T-helper 1 cell treated with Interleukin-12 subunit alpha and Interleukin-12 subunit beta and Interleukin-4 antibody, amounts not matched to agents 30 μg/mL and 1 μg/mL, for 36 hours (primary cell): ENCODE measurements around the gene NTM.

Source experiments
- H3K27ac Mint-ChIP-seq: one replicate; pipeline ENCODE4 v1.8.0; 2021; ENCODE audit warnings: mild to moderate bottlenecking, mixed read lengths
- H3K27me3 Mint-ChIP-seq: one replicate; pipeline ENCODE4 v1.8.0; 2021; ENCODE audit warnings: low read depth, mixed read lengths
- H3K36me3 Mint-ChIP-seq: one replicate; pipeline ENCODE4 v1.8.0; 2021; ENCODE audit warnings: low read depth, mixed read lengths
- H3K4me1 Mint-ChIP-seq: one replicate; pipeline ENCODE4 v1.8.0; 2021; ENCODE audit warnings: low read depth, mixed read lengths
- H3K4me3 Mint-ChIP-seq: one replicate; pipeline ENCODE4 v1.8.0; 2021; ENCODE audit warnings: mild to moderate bottlenecking, moderate library complexity, mixed read lengths
- H3K9me3 Mint-ChIP-seq: one replicate; pipeline ENCODE4 v1.8.0; 2021; ENCODE audit warnings: mixed read lengths

The NTM gene

DNA sequence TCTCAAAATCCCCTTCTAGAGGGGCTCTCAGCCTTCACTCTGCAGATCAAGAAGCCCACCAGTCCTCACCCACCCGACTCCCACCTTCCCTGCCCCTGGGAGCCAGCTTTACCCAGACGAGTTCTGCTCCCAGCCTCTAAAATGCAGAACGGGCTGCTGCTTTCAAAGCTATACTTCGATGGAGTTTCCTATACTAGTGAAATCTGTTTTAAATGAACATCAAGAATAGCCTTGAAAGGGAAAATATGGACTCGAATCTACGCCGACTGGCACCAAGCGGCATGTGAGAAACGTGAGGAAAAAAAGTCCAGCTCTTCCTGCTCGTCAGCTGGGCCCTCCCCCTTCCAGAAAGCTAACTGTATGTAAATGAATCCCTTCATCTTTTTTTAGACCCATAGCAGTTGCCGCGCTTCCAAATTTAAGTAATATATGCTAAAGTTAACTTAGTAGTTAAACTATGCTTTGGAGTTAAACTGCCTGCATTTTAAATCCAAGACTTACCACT lies 211.7 kb downstream of the NTM start:
- Mint-ChIP-seq H3K36me3 (no peaks in the 10 kb centered on the region), H3K27me3 (no peaks in the 10 kb centered on the region), H3K27ac (no peak overlapping the region), H3K9me3 (no peaks in the 10 kb centered on the region), H3K4me1 (no peaks in the 10 kb centered on the region), H3K4me3 (no peak overlapping the region)

DNA sequence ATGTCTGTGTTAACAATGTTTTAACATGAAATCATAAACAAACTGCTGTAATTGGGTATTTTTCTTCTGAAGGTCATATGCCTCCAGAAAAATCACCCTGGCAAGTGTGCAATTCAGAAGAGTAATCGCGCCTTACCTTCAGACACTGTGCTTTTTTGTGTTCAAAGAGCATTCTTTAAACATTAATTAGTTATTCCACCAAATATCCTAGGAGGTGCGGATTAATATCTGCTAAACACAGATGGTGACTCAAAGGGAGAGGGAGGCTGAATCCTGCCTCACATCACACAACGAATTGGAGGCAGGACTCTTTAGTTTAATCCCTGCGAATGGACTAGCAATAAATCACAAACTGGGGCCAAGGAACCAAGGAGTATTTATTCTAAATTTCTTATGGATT lies 213.0 kb downstream of the NTM start:
- Mint-ChIP-seq H3K9me3 (no peaks in the 10 kb centered on the region), H3K36me3 (no peaks in the 10 kb centered on the region), H3K4me3 (no peak overlapping the region)

DNA sequence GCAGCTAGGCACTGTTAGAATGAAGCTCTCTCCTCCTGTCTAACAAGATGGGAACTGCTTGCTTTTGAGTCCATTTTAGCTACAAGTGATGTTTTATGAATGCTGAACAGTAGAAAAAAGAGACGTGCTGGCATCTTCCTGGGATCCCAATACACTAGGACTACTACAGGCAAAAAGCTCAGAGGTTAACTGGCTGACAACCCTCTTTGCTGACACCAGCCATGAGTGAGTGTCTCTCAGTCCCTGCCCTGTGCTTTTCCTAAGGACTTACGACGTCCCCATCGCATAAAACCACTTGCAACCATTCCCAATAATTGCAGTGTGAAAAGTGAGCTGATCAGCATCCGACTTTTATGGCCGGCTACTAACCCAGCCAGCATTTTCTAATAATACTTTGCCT lies 213.5 kb downstream of the NTM start:
- H3K4me1 Mint-ChIP-seq, result no peaks in the 10 kb centered on the region
- H3K9me3 Mint-ChIP-seq, result no peaks in the 10 kb centered on the region
- no peak overlapping the region for H3K4me3 Mint-ChIP-seq
- no peaks in the 10 kb centered on the region for H3K36me3 Mint-ChIP-seq
- H3K27me3 Mint-ChIP-seq, result no peaks in the 10 kb centered on the region
- H3K27ac Mint-ChIP-seq, result no peak overlapping the region

More for the DNA sequence above, 213.0 kb downstream of the NTM start:
- Mint-ChIP-seq H3K27ac (no peak overlapping the region), H3K27me3 (no peaks in the 10 kb centered on the region), H3K4me1 (no peaks in the 10 kb centered on the region)

DNA sequence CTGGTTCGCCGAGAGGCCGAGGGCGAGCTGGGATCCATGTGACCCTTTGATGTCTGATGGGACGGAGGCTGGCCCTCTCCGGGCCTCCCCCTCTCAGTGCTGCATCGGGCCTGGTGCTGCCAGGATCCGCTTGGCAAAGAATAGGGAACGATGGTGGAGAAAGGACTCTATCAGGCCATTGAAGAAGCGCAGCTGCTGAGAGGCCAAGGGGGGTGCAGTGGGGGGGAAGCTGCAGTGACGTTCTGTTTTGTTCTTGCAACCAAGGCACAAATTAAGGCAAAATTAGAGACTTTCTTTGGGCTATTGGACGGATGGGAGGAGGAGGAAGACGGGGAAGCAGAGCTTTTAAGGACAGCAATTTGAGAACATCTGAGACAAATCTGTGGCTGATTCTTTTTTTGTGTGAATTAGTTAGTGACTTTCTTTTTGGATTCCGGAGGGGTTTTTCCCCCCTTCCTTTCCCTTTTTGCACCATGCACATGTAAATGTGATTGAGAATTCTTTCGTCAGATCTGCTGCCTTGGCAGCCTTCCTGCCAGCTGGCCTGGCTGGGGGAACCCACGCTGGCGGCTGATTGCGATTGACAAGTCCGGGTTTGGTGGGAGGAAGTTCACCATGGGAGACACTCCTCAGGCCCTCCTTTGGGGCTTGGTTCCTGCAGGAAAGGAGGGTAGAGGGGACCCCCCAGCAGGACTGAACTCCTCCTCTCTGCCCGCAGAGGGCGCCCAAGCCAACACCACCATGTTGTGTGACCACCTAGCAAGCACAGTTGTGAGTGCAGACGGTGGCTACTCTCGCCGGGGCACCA lies 214.6 kb downstream of the NTM start:
- Mint-ChIP-seq H3K36me3 (no peaks in the 10 kb centered on the region), H3K4me3 (no peak overlapping the region), H3K27me3 (no peaks in the 10 kb centered on the region), H3K4me1 (no peaks in the 10 kb centered on the region), H3K9me3 (no peaks in the 10 kb centered on the region), H3K27ac (no peak overlapping the region)

DNA sequence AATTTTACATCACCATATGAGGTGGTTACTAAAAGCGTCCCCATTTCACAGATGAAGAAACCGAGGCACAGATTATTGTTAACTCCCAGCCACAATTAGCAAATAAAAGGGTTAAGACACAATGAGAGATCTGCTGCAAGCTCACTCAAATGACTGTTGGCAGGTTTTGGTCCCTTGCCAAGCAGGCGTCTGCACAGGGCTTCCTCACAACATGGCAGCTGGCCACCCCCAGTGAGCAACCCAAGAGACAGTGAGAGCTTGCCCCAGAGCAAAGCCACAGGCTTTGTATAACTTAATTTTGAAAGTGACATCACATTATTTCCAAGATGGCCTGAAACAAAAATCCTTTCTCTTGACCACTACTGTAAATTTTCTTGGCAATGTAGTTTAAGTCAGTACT lies 217.6 kb downstream of the NTM start:
- Mint-ChIP-seq H3K4me3 (no peak overlapping the region), H3K9me3 (no peaks in the 10 kb centered on the region), H3K27ac (no peak overlapping the region), H3K27me3 (no peaks in the 10 kb centered on the region), H3K4me1 (no peaks in the 10 kb centered on the region), H3K36me3 (no peaks in the 10 kb centered on the region)

DNA sequence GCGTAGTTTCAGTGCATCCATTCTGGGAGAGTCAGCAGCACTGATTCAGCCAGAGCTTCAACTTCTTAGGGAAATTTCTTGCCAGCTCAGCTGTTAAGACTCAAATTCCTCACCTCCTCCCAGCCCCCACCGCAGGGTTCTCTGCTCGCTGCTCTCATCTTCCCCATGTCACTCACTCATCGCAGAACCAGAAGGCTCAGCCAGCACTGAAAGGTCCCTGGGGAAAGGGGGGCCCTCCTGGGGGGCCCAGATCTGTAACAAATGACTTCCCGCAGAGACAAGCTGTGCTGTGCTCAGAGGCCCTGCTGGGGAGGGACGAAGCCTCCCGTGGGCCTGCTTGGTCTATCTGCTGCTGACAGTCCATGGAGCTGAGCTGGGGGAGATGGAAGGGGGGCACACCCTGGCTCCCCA lies 220.6 kb downstream of the NTM start:
- Mint-ChIP-seq H3K4me3 (no peak overlapping the region), H3K27me3 (no peaks in the 10 kb centered on the region), H3K4me1 (no peaks in the 10 kb centered on the region), H3K27ac (no peak overlapping the region), H3K9me3 (no peaks in the 10 kb centered on the region), H3K36me3 (no peaks in the 10 kb centered on the region)

DNA sequence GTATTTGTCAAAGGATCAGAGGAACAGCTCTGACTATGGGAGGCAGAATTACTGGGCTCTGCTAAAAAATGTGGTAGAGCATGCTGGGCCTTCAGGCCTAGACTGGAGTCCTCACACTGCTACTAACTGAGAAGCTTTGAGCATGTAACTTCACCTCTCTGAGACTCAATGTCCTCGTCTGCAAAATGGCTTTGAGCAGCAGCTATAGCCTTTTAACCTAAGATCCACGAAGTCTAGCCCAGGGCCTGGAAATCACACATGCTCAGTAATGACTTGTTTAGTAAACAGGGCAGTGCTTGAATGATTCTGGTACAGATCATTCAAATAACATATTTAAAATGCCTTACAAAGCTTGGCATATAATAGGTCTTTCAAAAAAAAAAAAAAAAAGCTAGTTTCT lies 221.7 kb downstream of the NTM start:
- no peak overlapping the region for H3K27ac Mint-ChIP-seq
- no peaks in the 10 kb centered on the region for H3K9me3 Mint-ChIP-seq
- H3K27me3 Mint-ChIP-seq, result no peaks in the 10 kb centered on the region
- no peak overlapping the region for H3K4me3 Mint-ChIP-seq
- H3K4me1 Mint-ChIP-seq, result no peaks in the 10 kb centered on the region
- H3K36me3 Mint-ChIP-seq, result no peaks in the 10 kb centered on the region

DNA sequence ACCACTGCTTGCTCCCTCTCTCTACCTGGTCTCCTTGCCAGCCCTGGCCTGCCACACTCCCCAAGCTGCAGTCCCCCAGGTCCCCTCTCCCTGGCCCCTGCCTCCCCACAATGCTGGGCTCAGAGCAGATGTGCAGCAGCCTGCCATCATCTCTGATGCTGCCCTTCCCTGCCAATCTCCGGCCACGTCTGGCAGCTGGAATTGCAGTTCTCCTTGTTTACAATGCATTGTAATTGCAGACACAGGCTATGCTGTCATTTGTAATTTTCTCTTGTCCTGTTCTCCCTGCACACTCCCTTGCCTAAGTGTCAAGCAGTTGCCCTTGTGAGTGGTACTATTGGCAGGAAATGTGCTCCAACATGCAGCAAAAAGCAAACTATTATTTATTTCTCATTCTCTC lies 222.3 kb downstream of the NTM start:
- no peak overlapping the region for H3K4me3 Mint-ChIP-seq
- H3K27ac Mint-ChIP-seq, result no peak overlapping the region
- H3K27me3 Mint-ChIP-seq, result no peaks in the 10 kb centered on the region
- no peaks in the 10 kb centered on the region for H3K36me3 Mint-ChIP-seq
- H3K4me1 Mint-ChIP-seq, result no peaks in the 10 kb centered on the region
- H3K9me3 Mint-ChIP-seq, result no peaks in the 10 kb centered on the region

DNA sequence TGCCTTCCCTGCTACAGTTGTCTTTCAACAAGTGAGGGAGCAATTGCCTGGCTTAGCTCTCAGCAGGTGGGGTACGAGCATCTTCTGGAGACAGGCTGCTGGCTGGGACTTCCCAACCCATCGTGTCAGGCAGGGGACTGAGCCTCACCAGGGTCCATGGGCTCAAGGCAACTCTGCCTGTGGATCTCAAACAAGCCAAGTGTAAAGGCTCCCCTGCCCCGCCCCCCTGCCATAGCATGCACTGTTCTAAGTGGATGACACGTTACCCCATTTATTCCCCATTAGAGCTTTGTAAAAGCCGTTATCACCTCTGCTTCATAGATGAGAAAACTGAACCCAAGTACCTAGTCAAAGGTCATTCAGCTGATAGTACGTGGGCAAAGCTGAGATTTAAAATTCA lies 222.9 kb downstream of the NTM start:
- Mint-ChIP-seq H3K36me3 (no peaks in the 10 kb centered on the region), H3K9me3 (no peaks in the 10 kb centered on the region), H3K27me3 (no peaks in the 10 kb centered on the region), H3K4me1 (no peaks in the 10 kb centered on the region), H3K4me3 (no peak overlapping the region), H3K27ac (no peak overlapping the region)

DNA sequence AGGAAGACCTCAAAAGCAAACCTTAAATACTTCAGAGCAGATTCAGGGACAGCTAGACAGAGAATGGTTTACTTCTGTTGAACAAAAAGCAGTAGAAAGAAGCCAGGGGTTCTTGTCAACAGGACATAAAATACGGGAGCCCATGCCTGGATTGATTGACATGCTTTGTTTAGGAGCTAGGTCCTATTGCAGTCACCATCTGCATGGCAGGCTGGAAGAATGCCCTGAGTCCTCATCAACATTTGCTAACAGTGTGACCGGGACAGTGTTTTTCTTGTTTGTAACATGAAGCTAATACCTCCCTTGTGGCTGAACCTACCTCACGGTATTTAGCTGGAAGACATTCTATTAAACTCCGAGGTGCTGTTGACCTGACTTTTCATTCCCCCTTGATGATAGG lies 225.4 kb downstream of the NTM start:
- Mint-ChIP-seq H3K27me3 (no peaks in the 10 kb centered on the region), H3K36me3 (no peaks in the 10 kb centered on the region), H3K9me3 (no peaks in the 10 kb centered on the region), H3K27ac (no peak overlapping the region), H3K4me3 (no peak overlapping the region), H3K4me1 (no peaks in the 10 kb centered on the region)

DNA sequence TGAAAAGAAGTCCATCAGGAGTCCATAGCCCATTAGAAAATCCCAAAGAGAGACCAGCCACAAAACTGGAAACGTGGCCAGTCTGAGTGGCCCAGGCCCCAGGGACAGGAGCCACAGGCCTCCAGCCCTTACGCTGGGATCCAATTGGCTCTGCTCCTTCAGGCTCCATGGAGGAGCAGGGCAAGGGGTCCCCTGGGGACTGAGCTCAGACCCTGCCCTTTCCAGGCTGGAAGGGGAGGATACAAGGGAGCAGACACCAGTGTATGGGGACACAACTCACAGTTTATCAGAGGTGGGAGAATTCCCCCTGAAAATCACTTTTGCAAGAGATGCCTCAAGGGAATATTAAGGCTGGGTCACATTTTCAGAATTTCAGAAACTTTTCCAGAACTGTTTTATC lies 227.5 kb downstream of the NTM start:
- Mint-ChIP-seq H3K4me1 (no peaks in the 10 kb centered on the region), H3K9me3 (no peaks in the 10 kb centered on the region), H3K4me3 (no peak overlapping the region), H3K27me3 (no peaks in the 10 kb centered on the region), H3K27ac (no peak overlapping the region), H3K36me3 (no peaks in the 10 kb centered on the region)

DNA sequence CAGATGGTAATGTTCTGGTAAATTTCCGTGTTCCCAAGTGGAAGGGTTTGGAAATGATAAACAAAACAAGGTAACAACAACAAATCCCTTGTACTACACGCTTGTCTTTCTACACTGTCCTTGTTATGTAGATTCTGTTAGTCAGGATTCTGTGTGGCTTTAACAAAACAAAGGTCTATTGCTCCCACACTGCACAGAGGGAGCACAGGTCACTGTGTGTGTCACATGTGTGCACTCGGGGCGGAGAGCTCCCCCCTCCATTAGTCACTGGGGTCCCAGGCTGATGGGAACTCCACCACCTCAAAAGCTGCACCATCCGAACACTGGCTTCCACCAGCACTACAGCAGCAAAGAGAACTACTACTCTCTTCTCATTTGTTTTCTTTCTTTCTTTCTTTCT lies 227.9 kb downstream of the NTM start:
- no peaks in the 10 kb centered on the region for H3K9me3 Mint-ChIP-seq

DNA sequence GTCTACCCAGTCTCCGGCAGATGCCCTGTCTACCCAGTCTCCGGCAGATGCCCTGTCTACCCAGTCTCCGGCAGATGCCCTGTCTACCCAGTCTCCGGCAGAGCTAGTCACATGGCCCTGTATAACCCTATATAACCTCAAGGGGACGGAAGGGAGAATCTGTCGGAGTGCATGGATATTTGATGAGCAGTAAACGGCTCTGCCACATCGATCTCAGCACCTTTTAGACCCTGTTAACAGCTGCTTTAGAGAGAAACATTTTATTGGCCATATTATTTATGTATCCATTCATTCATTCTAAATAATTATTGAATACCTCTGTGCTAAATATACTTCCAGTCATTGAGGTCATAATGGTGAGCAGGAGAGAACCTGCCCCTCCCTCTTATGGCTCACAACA lies 228.9 kb downstream of the NTM start:
- Mint-ChIP-seq H3K36me3 (no peaks in the 10 kb centered on the region), H3K9me3 (no peaks in the 10 kb centered on the region), H3K4me1 (no peaks in the 10 kb centered on the region), H3K27me3 (no peaks in the 10 kb centered on the region), H3K27ac (no peak overlapping the region), H3K4me3 (no peak overlapping the region)

More for the DNA sequence above, 227.9 kb downstream of the NTM start:
- no peak overlapping the region for H3K4me3 Mint-ChIP-seq
- H3K27me3 Mint-ChIP-seq, result no peaks in the 10 kb centered on the region
- no peaks in the 10 kb centered on the region for H3K4me1 Mint-ChIP-seq
- H3K36me3 Mint-ChIP-seq, result no peaks in the 10 kb centered on the region
- no peak overlapping the region for H3K27ac Mint-ChIP-seq

DNA sequence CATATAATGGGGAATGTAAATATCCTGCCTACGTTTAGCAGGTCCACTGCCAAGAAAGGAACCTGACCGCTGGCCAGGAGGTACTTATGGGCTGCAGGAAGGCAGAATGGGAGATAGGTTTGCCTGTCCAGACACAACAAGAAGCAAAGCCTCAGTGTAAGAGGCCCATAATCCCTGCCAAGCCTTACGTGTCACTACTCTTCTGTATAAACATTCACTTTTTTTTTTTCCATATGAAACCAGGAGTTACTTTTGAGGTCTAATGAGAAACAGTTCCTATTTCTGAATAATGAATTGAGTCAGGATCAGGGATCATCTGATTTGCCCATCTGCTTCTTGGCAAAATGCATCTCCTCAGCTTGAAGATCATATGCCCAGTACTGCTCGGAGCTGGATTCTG lies 230.2 kb downstream of the NTM start:
- H3K27me3 Mint-ChIP-seq, result no peaks in the 10 kb centered on the region
- H3K4me3 Mint-ChIP-seq, result no peak overlapping the region
- H3K27ac Mint-ChIP-seq, result no peak overlapping the region
- H3K9me3 Mint-ChIP-seq, result no peaks in the 10 kb centered on the region
- H3K36me3 Mint-ChIP-seq, result no peaks in the 10 kb centered on the region
- no peaks in the 10 kb centered on the region for H3K4me1 Mint-ChIP-seq

DNA sequence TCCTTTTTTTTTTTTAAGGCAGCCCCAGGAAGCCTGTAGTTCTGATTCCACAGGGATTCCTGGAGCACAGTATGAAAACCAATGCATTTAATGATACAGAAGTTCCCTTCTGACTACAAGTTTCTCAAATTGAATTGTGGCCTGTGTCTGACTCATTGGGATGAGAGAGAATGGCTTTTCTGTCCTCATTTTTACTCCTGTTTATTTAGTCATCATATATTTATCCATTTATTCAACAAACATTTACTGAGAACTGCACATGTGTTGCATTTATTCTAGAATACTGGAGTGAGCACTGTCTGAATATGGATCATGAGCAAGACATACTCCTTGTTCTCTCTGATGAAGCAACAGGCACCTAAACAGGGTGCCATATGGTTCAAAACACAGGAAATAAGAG lies 231.2 kb downstream of the NTM start:
- H3K9me3 Mint-ChIP-seq, result no peaks in the 10 kb centered on the region
- H3K4me3 Mint-ChIP-seq, result no peak overlapping the region
- no peak overlapping the region for H3K27ac Mint-ChIP-seq
- no peaks in the 10 kb centered on the region for H3K4me1 Mint-ChIP-seq
- no peaks in the 10 kb centered on the region for H3K27me3 Mint-ChIP-seq
- no peaks in the 10 kb centered on the region for H3K36me3 Mint-ChIP-seq

DNA sequence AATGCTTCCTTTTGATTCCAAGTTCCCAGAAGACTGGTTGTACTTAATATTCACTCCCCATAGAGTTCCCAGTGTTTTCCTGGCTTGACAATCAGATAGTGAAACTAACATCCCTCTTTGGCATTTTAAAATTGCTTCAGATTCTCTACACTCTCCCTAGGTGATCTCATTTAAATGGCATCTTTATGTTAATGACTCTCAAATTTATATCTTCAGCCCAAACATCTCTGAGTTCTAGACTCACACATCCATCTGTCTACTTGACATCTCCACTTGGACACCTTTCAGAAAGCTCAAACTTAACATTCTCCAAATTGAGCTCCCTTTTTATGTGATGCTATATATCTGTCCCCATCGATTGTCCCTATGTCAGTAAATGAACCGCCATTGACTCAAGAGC lies 232.0 kb downstream of the NTM start:
- H3K9me3 Mint-ChIP-seq, result peaks cover 2% of the 10 kb centered on the region
- no peak overlapping the region for H3K4me3 Mint-ChIP-seq
- H3K4me1 Mint-ChIP-seq, result no peaks in the 10 kb centered on the region
- H3K27ac Mint-ChIP-seq, result no peak overlapping the region
- H3K27me3 Mint-ChIP-seq, result no peaks in the 10 kb centered on the region
- no peaks in the 10 kb centered on the region for H3K36me3 Mint-ChIP-seq
